Neural cell (in vitro differentiated cells): ENCODE results near the gene ST7L. TPM values are rescaled to one million over a fixed set of nuclear protein-coding genes. Genes with fewer than 3 reads are reported as not detected.

Experiments used
- H2AFZ ChIP-seq: fragments of 200-600, 300-800 bp; sonication (generic), shearing (Covaris generic); 2 replicates; pipeline ENCODE4 v1.6.0; 2014; ENCODE audit warnings: low read depth, mild to moderate bottlenecking, antibody characterized with exemption, low read length, moderate library complexity
- H3F3A ChIP-seq: fragments of 200-600 bp; shearing (Covaris generic); 2 replicates; pipeline ENCODE4 v1.6.1; 2016; ENCODE audit warnings: mild to moderate bottlenecking, moderate library complexity, mixed read lengths, antibody characterized with exemption, low read length; ENCODE audit not compliant: insufficient read depth, poor library complexity, severe bottlenecking
- H3K27ac ChIP-seq: fragments of 200-600, 300-800 bp; sonication (generic), shearing (Covaris generic); 2 replicates; pipeline ENCODE4 v1.5.1; 2014; ENCODE audit warnings: mild to moderate bottlenecking, low read length, moderate library complexity
- H3K27me3 ChIP-seq: fragments of 300-800, 200-600 bp; sonication (generic), shearing (Covaris generic); 2 replicates; pipeline ENCODE4 v1.6.0; 2014; ENCODE audit warnings: mild to moderate bottlenecking, low read depth, low read length, moderate library complexity; ENCODE audit not compliant: insufficient read depth
- H3K36me3 ChIP-seq: fragments of 300-800, 200-600 bp; sonication (generic), shearing (Covaris generic); 2 replicates; pipeline ENCODE4 v1.5.1; 2014; ENCODE audit warnings: mild to moderate bottlenecking, antibody characterized with exemption, low read length, moderate library complexity; ENCODE audit not compliant: insufficient read depth
- H3K4me2 ChIP-seq: fragments of 300-800, 200-600 bp; sonication (generic), shearing (Covaris generic); 2 replicates; pipeline ENCODE4 v1.6.0; 2014; ENCODE audit warnings: mild to moderate bottlenecking, low read length
- H3K4me3 ChIP-seq: fragments of 300-800, 200-600 bp; sonication (generic), shearing (Covaris generic); 2 replicates; pipeline ENCODE4 v1.5.1; 2014; ENCODE audit warnings: mild to moderate bottlenecking, low read length, moderate library complexity
- H3K79me2 ChIP-seq: fragments of 200-600 bp; shearing (Covaris generic); replicated peaks from 2 replicates; pipeline ENCODE4 v1.6.0; 2014; ENCODE audit warnings: mild to moderate bottlenecking, low read length, moderate library complexity; ENCODE audit not compliant: insufficient read depth
- H3K9ac ChIP-seq: fragments of 300-800, 200-600 bp; sonication (generic), shearing (Covaris generic); 2 replicates; pipeline ENCODE4 v1.6.1; 2016; ENCODE audit warnings: mild to moderate bottlenecking, low read length, mixed read lengths
- H3K9me2 ChIP-seq: fragments of 200-600 bp; shearing (Covaris generic); 2 replicates; pipeline ENCODE4 v1.6.1; 2016; ENCODE audit warnings: mild to moderate bottlenecking, low read length, mixed read lengths; ENCODE audit not compliant: insufficient read depth
- H3K9me3 ChIP-seq: fragments of 200-600, 300-800 bp; sonication (generic), shearing (Covaris generic); 2 replicates; pipeline ENCODE4 v1.6.1; 2016; ENCODE audit warnings: mild to moderate bottlenecking, mixed run types, low read length, moderate library complexity, mixed read lengths
- H4K20me1 ChIP-seq: fragments of 200-600 bp; shearing (Covaris generic); 2 replicates; pipeline ENCODE4 v1.6.1; 2016; ENCODE audit warnings: mild to moderate bottlenecking, mixed run types; ENCODE audit not compliant: insufficient read depth
- EP300 ChIP-seq: fragments of 450-650 bp; conservative IDR thresholded peaks from 2 replicates; pipeline ENCODE4 v1.6.1; 2014; ENCODE audit warnings: antibody characterized with exemption, mild to moderate bottlenecking, moderate library complexity; ENCODE audit not compliant: poor library complexity, severe bottlenecking
- EZH2 ChIP-seq: fragments of 200-600, 300-800 bp; shearing (Covaris generic), sonication (generic); IDR thresholded peaks from 2 replicates; pipeline ENCODE4 v1.6.1; 2014; ENCODE audit warnings: antibody characterized with exemption, low read length, borderline replicate concordance, mild to moderate bottlenecking; ENCODE audit not compliant: insufficient read depth, poor library complexity, severe bottlenecking
- MXI1 ChIP-seq: fragments of 450-650 bp; conservative IDR thresholded peaks from 2 replicates; pipeline ENCODE4 v1.6.1; 2014; ENCODE audit warnings: antibody characterized with exemption, mild to moderate bottlenecking; ENCODE audit not compliant: poor library complexity, severe bottlenecking
- POLR2AphosphoS5 ChIP-seq: IDR thresholded peaks from 2 replicates; pipeline ENCODE4 v1.6.1; 2012
- RAD21 ChIP-seq: fragments of 450-650 bp; conservative IDR thresholded peaks from 2 replicates; pipeline ENCODE4 v1.6.1; 2014; ENCODE audit warnings: antibody characterized with exemption, mild to moderate bottlenecking, moderate library complexity
- REST ChIP-seq: IDR thresholded peaks from 2 replicates; pipeline ENCODE4 v1.6.1; 2012; ENCODE audit warnings: borderline replicate concordance
- SMC3 ChIP-seq: fragments of 450-650 bp; conservative IDR thresholded peaks from 2 replicates; pipeline ENCODE4 v1.6.1; 2014; ENCODE audit warnings: antibody characterized with exemption, mild to moderate bottlenecking, moderate library complexity; ENCODE audit not compliant: poor library complexity
- TAF1 ChIP-seq: IDR thresholded peaks from 2 replicates; pipeline ENCODE4 v1.6.1; 2012; ENCODE audit warnings: low read depth
- polyA plus RNA-seq: library from polyadenylated mRNA; depleted of rRNA; stranded (reverse); fragments of >200 nt; gene quantifications from 2 replicates; pipeline ENCODE4 v1.2.3, GENCODE V29; 2014
- TF ChIP-seq, protein P1 (sequence below): fragments of 450-650 bp; IDR thresholded peaks from 2 replicates; pipeline ENCODE4 v1.5.1; 2014; ENCODE audit warnings: antibody characterized with exemption, mild to moderate bottlenecking, moderate library complexity; ENCODE audit not compliant: poor library complexity, severe bottlenecking

Gene ST7L
- polyA plus RNA-seq, 1 donor from 2014 or later: 33.7 TPM

- Histone ChIP-seq H3K79me2 (peaks cover 70% of the 10 kb centered on the region), H4K20me1 (no peaks in the 10 kb centered on the region), H3K27ac (peak overlapping the region; percentile 97)
Measured at GRCh38 chr1:112620377-112620695, 1.4 kb upstream of the ST7L start.

GRCh38 chr1:112619518-112620376 is 806 bp upstream of the ST7L start, which contains the start of gene CAPZA1:
Gene CAPZA1, plus strand, starts transcription at chr1:112619832. Its CDS starts 13 bp downstream, at chr1:112619845.
- Histone ChIP-seq H3K79me2 (peaks cover 64% of the 10 kb centered on the region), H3K4me2 (peak within 1 kb of the TSS; percentile 94), H3K9me3 (no peaks in the 10 kb centered on the region), H3K36me3 (no peaks in the 10 kb centered on the region), H3K9me2 (no peaks in the 10 kb centered on the region), H4K20me1 (no peaks in the 10 kb centered on the region), H3K9ac (peak within 1 kb of the TSS; percentile 92), H3K27me3 (no peaks in the 10 kb centered on the region), H3K27ac (peak within 1 kb of the TSS; percentile 97), H3F3A (no peaks in the 10 kb centered on the region), H3K4me3 (peak within 1 kb of the TSS; percentile 80), H2AFZ (peak within 1 kb of the TSS; percentile 89)
- TF ChIP-seq POLR2AphosphoS5 (peak; percentile 94), EZH2 (no peak), TAF1 (peak; percentile 98), REST (peak; percentile 87), MXI1 (no peak)
- TF ChIP-seq, protein P1, sequence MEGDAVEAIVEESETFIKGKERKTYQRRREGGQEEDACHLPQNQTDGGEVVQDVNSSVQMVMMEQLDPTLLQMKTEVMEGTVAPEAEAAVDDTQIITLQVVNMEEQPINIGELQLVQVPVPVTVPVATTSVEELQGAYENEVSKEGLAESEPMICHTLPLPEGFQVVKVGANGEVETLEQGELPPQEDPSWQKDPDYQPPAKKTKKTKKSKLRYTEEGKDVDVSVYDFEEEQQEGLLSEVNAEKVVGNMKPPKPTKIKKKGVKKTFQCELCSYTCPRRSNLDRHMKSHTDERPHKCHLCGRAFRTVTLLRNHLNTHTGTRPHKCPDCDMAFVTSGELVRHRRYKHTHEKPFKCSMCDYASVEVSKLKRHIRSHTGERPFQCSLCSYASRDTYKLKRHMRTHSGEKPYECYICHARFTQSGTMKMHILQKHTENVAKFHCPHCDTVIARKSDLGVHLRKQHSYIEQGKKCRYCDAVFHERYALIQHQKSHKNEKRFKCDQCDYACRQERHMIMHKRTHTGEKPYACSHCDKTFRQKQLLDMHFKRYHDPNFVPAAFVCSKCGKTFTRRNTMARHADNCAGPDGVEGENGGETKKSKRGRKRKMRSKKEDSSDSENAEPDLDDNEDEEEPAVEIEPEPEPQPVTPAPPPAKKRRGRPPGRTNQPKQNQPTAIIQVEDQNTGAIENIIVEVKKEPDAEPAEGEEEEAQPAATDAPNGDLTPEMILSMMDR: peak; percentile 28

More at GRCh38 chr1:112620377-112620695, 1.4 kb upstream of the ST7L start:
- no peaks in the 10 kb centered on the region for H3K36me3 ChIP-seq
- no peaks in the 10 kb centered on the region for H3K9me3 ChIP-seq
- no peak for TF ChIP-seq RAD21
- no peak for TF ChIP-seq POLR2AphosphoS5
- no peak for TF ChIP-seq MXI1
- TF ChIP-seq EZH2: no peak
- TF ChIP-seq TAF1: no peak
- TF ChIP-seq REST: no peak
- TF ChIP-seq, protein P1: no peak
- TF ChIP-seq SMC3: no peak
- no peak for TF ChIP-seq EP300
- H3K9me2 ChIP-seq: no peaks in the 10 kb centered on the region
- peak overlapping the region; percentile 80 for H3K4me3 ChIP-seq
- peak overlapping the region; percentile 84 for H2AFZ ChIP-seq
- no peaks in the 10 kb centered on the region for H3K27me3 ChIP-seq
- H3K9ac ChIP-seq: peak overlapping the region; percentile 92
- peak overlapping the region; percentile 69 for H3K4me2 ChIP-seq
- no peaks in the 10 kb centered on the region for H3F3A ChIP-seq
